Esophagus muscularis mucosa (tissue), 4 donors: ENCODE results near the gene SEMA5B. TPM values are rescaled to one million over a fixed set of nuclear protein-coding genes. Genes with fewer than 3 reads are reported as not detected.

Source experiments
- DNase-seq: peaks from one replicate; pipeline ENCODE4 v3.0.0-alpha.2; 2017; ENCODE audit errors: extremely low spot score
- H3K27ac ChIP-seq, 4 donors: fragments of 200-600 bp; sonication (generic); replicated peaks in 1 of 4; 1 replicate in 3 of 4; 2 replicates in 1 of 4; pipeline ENCODE4 v1.5.1; 2016 to 2019; ENCODE audit warnings: mild to moderate bottlenecking in 1 of 4
- H3K27me3 ChIP-seq, 4 donors: fragments of 200-600 bp; sonication (generic); one replicate each; pipeline versions ENCODE4 v1.5.1 to v1.6.0; 2016 to 2019
- H3K36me3 ChIP-seq, 4 donors: fragments of 200-600 bp; sonication (generic); one replicate each; pipeline ENCODE4 v1.5.1; 2016 to 2019
- H3K4me1 ChIP-seq, 4 donors: fragments of 200-600 bp; sonication (generic); one replicate each; pipeline ENCODE4 v1.5.1; 2016 to 2019
- H3K4me3 ChIP-seq, 4 donors: fragments of 200-600 bp; sonication (generic); 1 replicate in 2 of 4; 2 replicates in 2 of 4; pipeline ENCODE4 v1.5.1; 2016 to 2019; ENCODE audit warnings: mild to moderate bottlenecking in 4 of 4, moderate library complexity in 1 of 4
- H3K9me3 ChIP-seq, 4 donors: fragments of 200-600 bp; sonication (generic); 1 replicate in 3 of 4; 2 replicates in 1 of 4; pipeline ENCODE4 v1.5.1; 2016 to 2019
- EP300 ChIP-seq: sonication (generic); formaldehyde crosslinking; IDR thresholded peaks from one replicate; pipeline ENCODE4 v1.6.1; 2017; ENCODE audit warnings: antibody characterized with exemption
- POLR2A ChIP-seq: fragments of 450-650 bp; IDR thresholded peaks from one replicate; pipeline ENCODE4 v1.6.1; 2017; ENCODE audit warnings: antibody characterized with exemption, moderate library complexity, mild to moderate bottlenecking, low read depth
- POLR2AphosphoS5 ChIP-seq, 2 donors: sonication (generic); formaldehyde crosslinking; IDR thresholded peaks; one replicate each; pipeline ENCODE4 v1.6.1; 2017; ENCODE audit warnings: antibody characterized with exemption in 2 of 2
- WGBS: methylation state at CpG from one replicate; pipeline ENCODE4 v1.1.5; 2018; 5-methylcytosine and 5-hydroxymethylcytosine counted together
- intact Hi-C: fragments of 100-400 bp; cut with DNase I; formaldehyde crosslinking; loops from one replicate; pipeline ENCODE4 v1.15.1; 2023
- total RNA-seq, 4 donors: library from RNA; depleted of rRNA; stranded (reverse); fragments of >200 nt; gene quantifications; one replicate each; pipeline versions ENCODE4 v1.1.0 to v1.2.1, GENCODE V29; 2016
- TF ChIP-seq, protein P1 (sequence below), 3 experiments: fragments of 200-600 bp in 2 of 3; fragments of 450-650 bp in 1 of 3; sonication (generic) in 2 of 3; IDR thresholded peaks; one replicate each; pipeline ENCODE4 v1.5.1; 2017 to 2019; ENCODE audit warnings: antibody characterized with exemption in 3 of 3, mild to moderate bottlenecking in 2 of 3, moderate library complexity in 1 of 3

SEMA5B gene
- total RNA-seq, 4 donors from 2014 or later = under 0.01 to 1.6 (median 0.34) TPM

DNA sequence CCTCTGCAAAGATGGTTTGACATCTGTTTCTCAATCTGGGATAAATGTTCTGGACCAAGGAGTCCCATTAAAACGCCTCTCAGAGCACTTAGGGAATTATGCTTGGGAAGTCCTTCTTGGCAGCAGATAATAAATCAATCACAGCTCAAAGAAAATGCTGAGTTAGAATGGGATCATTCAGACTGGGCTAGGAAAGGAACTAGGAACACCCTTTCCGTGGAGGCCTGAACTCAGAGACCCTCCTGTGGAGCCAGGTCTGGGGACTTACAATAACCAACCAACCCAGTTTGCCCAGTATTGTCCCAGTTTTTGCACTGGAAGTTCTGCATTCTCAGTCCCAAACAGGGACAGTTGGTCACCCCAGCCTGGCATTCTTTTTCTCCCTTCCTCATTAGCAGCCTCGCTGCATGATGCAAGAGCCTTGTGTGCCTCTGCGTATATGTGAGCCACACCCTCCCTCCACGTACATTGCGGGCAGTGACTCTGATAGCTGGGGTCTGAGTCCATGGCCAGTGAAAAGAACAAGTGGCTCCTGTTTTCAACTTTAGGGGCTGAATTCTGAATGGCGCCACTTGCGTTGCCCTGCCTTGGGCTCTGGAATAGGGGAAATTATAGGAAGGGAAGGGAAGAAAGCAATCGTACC, 88.7 kb downstream of the SEMA5B start:
- no peak overlapping the region for H3K27ac ChIP-seq
- H3K4me3 ChIP-seq = no peak overlapping the region
- H3K36me3 ChIP-seq = no peaks in the 10 kb centered on the region
- no peaks in the 10 kb centered on the region for H3K27me3 ChIP-seq
- DNase-seq = no peak
- H3K4me1 ChIP-seq = peaks cover 5 to 27% (median 16%) of the 10 kb centered on the region in 4 donors
- TF ChIP-seq POLR2A (no peak), EP300 (no peak), POLR2AphosphoS5 (IDR thresholded peaks at IDR 0.05) (no peak)
- TF ChIP-seq, protein P1, sequence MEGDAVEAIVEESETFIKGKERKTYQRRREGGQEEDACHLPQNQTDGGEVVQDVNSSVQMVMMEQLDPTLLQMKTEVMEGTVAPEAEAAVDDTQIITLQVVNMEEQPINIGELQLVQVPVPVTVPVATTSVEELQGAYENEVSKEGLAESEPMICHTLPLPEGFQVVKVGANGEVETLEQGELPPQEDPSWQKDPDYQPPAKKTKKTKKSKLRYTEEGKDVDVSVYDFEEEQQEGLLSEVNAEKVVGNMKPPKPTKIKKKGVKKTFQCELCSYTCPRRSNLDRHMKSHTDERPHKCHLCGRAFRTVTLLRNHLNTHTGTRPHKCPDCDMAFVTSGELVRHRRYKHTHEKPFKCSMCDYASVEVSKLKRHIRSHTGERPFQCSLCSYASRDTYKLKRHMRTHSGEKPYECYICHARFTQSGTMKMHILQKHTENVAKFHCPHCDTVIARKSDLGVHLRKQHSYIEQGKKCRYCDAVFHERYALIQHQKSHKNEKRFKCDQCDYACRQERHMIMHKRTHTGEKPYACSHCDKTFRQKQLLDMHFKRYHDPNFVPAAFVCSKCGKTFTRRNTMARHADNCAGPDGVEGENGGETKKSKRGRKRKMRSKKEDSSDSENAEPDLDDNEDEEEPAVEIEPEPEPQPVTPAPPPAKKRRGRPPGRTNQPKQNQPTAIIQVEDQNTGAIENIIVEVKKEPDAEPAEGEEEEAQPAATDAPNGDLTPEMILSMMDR (IDR thresholded peaks at IDR 0.05) = no peak
- intact Hi-C loops = no loop called here
- no peaks in the 10 kb centered on the region for H3K9me3 ChIP-seq
- 93% methylated on average over 9 of the region's 9 CpGs for WGBS

DNA sequence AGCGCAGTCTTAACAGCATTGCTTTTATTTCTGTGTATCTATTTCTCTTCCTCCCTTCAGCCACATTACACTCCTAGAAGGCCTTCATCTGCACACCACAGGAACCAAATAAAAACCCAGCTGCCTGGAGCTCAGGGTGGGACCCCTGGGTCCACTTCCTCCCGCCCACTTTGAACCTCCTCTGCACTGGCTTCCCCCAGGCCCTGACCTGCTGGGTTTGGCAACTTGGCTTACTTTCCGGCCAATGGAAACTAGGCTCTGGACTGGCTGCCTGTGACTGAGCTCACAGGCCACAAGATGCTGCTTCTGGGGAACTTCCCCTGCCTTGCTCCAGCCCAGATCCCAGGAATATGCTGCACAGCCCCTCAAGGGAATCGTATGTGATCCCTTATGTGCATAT, 89.8 kb downstream of the SEMA5B start:
- 92% methylated on average over 4 of the region's 4 CpGs for WGBS
- intact Hi-C loops = no loop called here
- H3K9me3 ChIP-seq = no peaks in the 10 kb centered on the region
- TF ChIP-seq POLR2A (no peak), POLR2AphosphoS5 (IDR thresholded peaks at IDR 0.05) (no peak), EP300 (no peak)
- TF ChIP-seq, protein P1 (IDR thresholded peaks at IDR 0.05) = no peak
- H3K36me3 ChIP-seq = no peaks in the 10 kb centered on the region
- H3K27ac ChIP-seq = no peak overlapping the region
- no peaks in the 10 kb centered on the region for H3K27me3 ChIP-seq
- no peak overlapping the region for H3K4me3 ChIP-seq
- peaks cover 0 to 20% (median 10%) of the 10 kb centered on the region in 4 donors for H3K4me1 ChIP-seq
- no peak for DNase-seq

DNA sequence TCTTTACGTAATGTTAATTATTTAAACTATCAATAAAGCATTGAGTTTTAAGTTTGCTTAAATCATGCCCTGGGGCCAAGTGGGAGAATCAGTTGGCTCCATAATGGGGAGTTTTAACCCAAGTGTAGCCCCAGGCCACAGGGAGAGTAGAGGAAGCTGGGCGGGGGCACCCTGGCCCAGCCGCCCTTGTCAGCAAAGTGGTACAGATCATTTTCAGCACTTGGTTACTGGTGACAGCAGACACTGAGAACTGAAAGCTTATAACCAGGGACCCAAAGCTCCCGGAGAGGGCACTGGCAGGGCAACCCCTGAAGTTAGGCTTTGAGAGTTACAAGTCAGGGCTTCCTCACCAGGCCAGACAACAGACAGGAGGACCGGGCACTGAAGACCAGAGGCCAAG, 90.6 kb downstream of the SEMA5B start:
- TF ChIP-seq POLR2AphosphoS5 (IDR thresholded peaks at IDR 0.05) (no peak), EP300 (no peak), POLR2A (no peak)
- TF ChIP-seq, protein P1 (IDR thresholded peaks at IDR 0.05) = no peak
- H3K4me1 ChIP-seq = peaks cover 0 to 19% (median 8%) of the 10 kb centered on the region in 4 donors
- H3K27ac ChIP-seq = no peak overlapping the region
- H3K9me3 ChIP-seq = no peaks in the 10 kb centered on the region
- intact Hi-C loops = no loop called here
- WGBS = 94% methylated on average over 5 of the region's 5 CpGs
- no peaks in the 10 kb centered on the region for H3K36me3 ChIP-seq
- no peaks in the 10 kb centered on the region for H3K27me3 ChIP-seq
- H3K4me3 ChIP-seq = no peak overlapping the region
- DNase-seq = no peak

DNA sequence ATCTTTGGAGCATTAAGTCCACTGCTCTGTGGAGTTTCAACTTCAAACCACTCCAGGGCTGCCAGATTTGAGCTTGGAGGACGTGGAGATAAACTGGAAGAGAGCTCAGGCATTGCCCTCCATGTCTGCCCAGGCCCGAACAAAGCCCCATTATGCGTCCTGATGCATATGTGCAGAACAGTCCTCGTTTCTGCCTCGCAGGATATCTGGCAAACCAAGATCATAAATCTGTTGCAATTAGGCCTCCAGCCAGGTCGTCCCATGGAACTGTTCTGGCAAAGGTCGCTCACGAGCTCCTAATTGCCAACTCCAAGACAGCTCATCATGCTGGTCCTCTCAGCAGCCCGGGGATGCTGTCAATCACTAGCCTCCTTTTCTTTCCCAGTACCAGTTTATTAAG, 91.2 kb downstream of the SEMA5B start:
- Histone ChIP-seq H3K36me3 (no peaks in the 10 kb centered on the region), H3K27ac (no peak overlapping the region), H3K4me3 (no peak overlapping the region), H3K9me3 (no peaks in the 10 kb centered on the region), H3K4me1 (peaks cover 0 to 19% (median 8%) of the 10 kb centered on the region in 4 donors), H3K27me3 (no peaks in the 10 kb centered on the region)
- intact Hi-C loops = no loop called here
- TF ChIP-seq, protein P1 (IDR thresholded peaks at IDR 0.05) = no peak
- TF ChIP-seq POLR2AphosphoS5 (IDR thresholded peaks at IDR 0.05) (no peak), EP300 (no peak), POLR2A (no peak)
- DNase-seq = no peak
- 82% methylated on average over 9 of the region's 9 CpGs for WGBS

DNA sequence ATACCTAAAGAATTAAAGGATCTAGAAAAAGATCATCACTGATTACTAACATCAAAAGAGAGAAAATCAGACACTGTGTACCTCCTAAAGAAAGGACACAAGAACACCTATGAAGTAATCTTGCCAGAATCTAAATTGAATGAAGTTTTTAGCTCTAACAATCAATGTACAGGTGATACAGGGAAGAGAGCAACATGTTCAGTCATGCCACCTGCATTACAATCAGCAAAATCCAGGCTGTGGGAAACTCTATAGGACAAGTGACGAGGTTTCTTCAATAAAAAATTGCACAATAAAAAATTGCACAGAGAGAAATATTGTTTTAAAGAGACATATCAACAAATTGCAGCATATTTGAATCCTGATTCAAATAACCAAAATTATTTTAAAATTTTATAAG, 93.3 kb downstream of the SEMA5B start:
- no peaks in the 10 kb centered on the region for H3K27me3 ChIP-seq
- H3K9me3 ChIP-seq = no peaks in the 10 kb centered on the region
- H3K36me3 ChIP-seq = no peaks in the 10 kb centered on the region
- H3K4me3 ChIP-seq = no peak overlapping the region
- TF ChIP-seq, protein P1 (IDR thresholded peaks at IDR 0.05) = no peak
- TF ChIP-seq EP300 (no peak), POLR2AphosphoS5 (IDR thresholded peaks at IDR 0.05) (no peak), POLR2A (no peak)
- no peak overlapping the region for H3K27ac ChIP-seq
- 100% methylated on average over 1 of the region's 1 CpG for WGBS
- H3K4me1 ChIP-seq = peaks cover 0 to 5% (median 0%) of the 10 kb centered on the region in 4 donors
- no peak for DNase-seq
- intact Hi-C loops = no loop called here
